ENCODE data around the gene PUS3. TPM values are rescaled to one million over a fixed set of nuclear protein-coding genes. Genes with fewer than 3 reads are reported as not detected.

PUS3 gene
- total RNA-seq, 4 donors from 2014 or later: 9.0 to 34.7 (median 17.9) TPM

DNA sequence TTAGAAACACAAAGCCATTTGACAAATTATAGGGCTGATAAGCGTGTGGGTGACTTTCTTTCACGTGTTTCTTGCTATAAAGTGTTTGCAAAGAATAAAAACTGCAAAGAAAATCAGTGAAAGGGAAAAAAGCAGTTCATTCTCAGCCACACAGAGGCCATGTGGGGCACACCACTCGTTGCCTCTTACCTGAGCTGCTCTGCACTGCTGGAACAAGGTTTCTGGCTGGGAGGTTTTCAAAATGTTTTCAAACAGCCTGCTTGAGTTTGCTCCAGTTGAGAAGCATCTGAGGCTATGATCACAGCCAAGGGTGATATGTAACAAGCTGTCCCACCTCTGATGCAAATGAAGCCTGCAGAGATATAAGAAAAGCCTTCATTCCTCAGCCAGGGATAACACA is 28.1 kb upstream of the PUS3 start:
- Histone ChIP-seq H3K4me3 (replicated peaks in 1 of 3) (no peak overlapping the region), H3K27ac (peak overlapping the region in 1 of 3 donors; percentile 59), H3K27me3 (no peaks in the 10 kb centered on the region), H3K9me3 (no peaks in the 10 kb centered on the region), H3K36me3 (no peaks in the 10 kb centered on the region), H3K4me1 (peaks cover 0 to 8% of the 10 kb centered on the region in 2 donors)
- 33 to 38% methylated on average over 3 of the region's 3 CpGs for WGBS, 2 donors
- TF ChIP-seq POLR2A (IDR thresholded peaks at IDR 0.05): no peak
- no peak for TF ChIP-seq CTCF (IDR thresholded peaks at IDR 0.05)
- DNase-seq: peak; percentile 70 to 71
- intact Hi-C loops (cut with DNase I): no loop called here

GRCh38 chr11:125930076-125930450 is 27.1 kb upstream of the PUS3 start:
- Histone ChIP-seq H3K36me3 (no peaks in the 10 kb centered on the region), H3K4me3 (replicated peaks in 1 of 3) (no peak overlapping the region), H3K9me3 (no peaks in the 10 kb centered on the region), H3K27ac (no peak overlapping the region), H3K27me3 (no peaks in the 10 kb centered on the region), H3K4me1 (peaks cover 0 to 8% of the 10 kb centered on the region in 2 donors)
- DNase-seq: no peak
- intact Hi-C loops (cut with DNase I): no loop called here
- TF ChIP-seq CTCF (IDR thresholded peaks at IDR 0.05) (no peak), POLR2A (IDR thresholded peaks at IDR 0.05) (no peak)
- 95% methylated on average over 11 of the region's 11 CpGs for WGBS, 2 donors

DNA sequence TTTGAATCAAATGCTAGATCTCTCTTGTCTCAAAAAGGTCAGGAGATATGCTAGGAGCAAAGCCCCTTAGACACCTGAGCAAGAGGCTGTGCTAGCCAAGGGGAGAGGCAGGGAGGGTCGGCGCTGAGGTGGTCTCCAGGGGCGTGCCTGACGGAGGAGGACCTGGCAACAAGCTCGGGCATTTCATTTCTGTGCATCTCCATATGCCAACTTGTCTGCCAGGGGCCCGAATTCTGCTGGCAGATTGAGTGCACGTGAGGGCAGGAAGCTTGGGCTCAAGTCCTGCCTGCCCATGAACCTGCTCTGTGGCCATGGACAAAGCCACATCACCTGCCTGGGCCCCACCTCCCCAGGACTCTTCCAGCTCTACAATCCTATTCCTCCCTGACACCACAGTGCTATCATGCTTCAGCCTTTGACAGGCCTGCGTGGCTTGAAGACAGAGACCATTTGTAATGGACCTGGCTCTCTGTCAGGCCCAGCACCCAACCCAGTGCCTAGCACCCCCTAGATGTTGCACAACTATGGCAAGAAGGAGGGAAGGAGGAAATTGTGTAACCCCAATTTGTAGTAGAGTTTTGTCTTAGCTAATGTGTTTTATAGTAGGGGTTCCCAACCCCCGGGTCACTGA is 26.6 kb upstream of the PUS3 start:
- TF ChIP-seq POLR2A (IDR thresholded peaks at IDR 0.05) (no peak), CTCF (IDR thresholded peaks at IDR 0.05) (no peak)
- peaks cover 0 to 8% of the 10 kb centered on the region in 2 donors for H3K4me1 ChIP-seq
- no peaks in the 10 kb centered on the region for H3K27me3 ChIP-seq
- no peaks in the 10 kb centered on the region for H3K36me3 ChIP-seq
- 92 to 93% methylated on average over 9 of the region's 9 CpGs for WGBS, 2 donors
- H3K27ac ChIP-seq: no peak overlapping the region
- H3K4me3 ChIP-seq (replicated peaks in 1 of 3): no peak overlapping the region
- DNase-seq: no peak
- intact Hi-C loops (cut with DNase I): no loop called here
- no peaks in the 10 kb centered on the region for H3K9me3 ChIP-seq

- Histone ChIP-seq H3K4me3 (replicated peaks in 1 of 3) (no peak overlapping the region), H3K36me3 (no peaks in the 10 kb centered on the region), H3K9me3 (no peaks in the 10 kb centered on the region), H3K27me3 (no peaks in the 10 kb centered on the region), H3K4me1 (peaks cover 0 to 8% of the 10 kb centered on the region in 2 donors), H3K27ac (no peak overlapping the region)
- intact Hi-C loops (cut with DNase I): no loop called here
- DNase-seq: no peak
- TF ChIP-seq CTCF (IDR thresholded peaks at IDR 0.05): no peak
- no peak for TF ChIP-seq POLR2A (IDR thresholded peaks at IDR 0.05)
- WGBS, 2 donors: 95% methylated on average over 12 of the region's 12 CpGs
Observed at GRCh38 chr11:125926682-125927081, 23.7 kb upstream of the PUS3 start.

DNA sequence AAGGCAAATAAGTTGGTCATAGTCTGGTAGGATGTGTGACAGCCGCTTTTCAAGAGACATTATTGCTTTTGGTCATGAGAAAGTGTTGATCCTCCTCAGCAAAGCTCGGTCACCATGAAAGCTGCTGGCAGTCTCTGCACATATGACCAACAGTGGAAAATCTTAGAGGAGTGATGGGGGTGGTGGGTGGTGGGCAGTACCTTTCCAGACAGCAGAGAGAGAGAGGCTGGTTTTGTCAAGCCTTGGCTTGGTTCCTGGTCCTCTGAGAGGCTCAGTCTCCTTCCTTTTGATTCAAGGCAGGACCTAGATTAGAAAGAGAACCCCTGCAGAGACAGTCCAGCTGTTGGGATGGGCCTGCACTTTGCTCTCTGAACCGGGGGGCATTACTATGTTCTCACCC is 22.8 kb upstream of the PUS3 start:
- Histone ChIP-seq H3K27ac (no peak overlapping the region), H3K4me3 (replicated peaks in 1 of 3) (no peak overlapping the region), H3K4me1 (peaks cover 0 to under 1% of the 10 kb centered on the region in 2 donors), H3K27me3 (no peaks in the 10 kb centered on the region), H3K36me3 (no peaks in the 10 kb centered on the region), H3K9me3 (no peaks in the 10 kb centered on the region)
- DNase-seq: no peak
- TF ChIP-seq POLR2A (IDR thresholded peaks at IDR 0.05) (no peak), CTCF (IDR thresholded peaks at IDR 0.05) (no peak)
- intact Hi-C loops (cut with DNase I): no loop called here
- 76 to 81% methylated on average over 3 of the region's 3 CpGs for WGBS, 2 donors

All from thyroid gland (tissue), 4 donors.